Measurements from ENCODE around the gene MACROD2. TPM values are rescaled to one million over a fixed set of nuclear protein-coding genes. Genes with fewer than 3 reads are reported as not detected.

The MACROD2 gene
- total RNA-seq, 1 experiment from 2014 or later, result 3.1 TPM

DNA sequence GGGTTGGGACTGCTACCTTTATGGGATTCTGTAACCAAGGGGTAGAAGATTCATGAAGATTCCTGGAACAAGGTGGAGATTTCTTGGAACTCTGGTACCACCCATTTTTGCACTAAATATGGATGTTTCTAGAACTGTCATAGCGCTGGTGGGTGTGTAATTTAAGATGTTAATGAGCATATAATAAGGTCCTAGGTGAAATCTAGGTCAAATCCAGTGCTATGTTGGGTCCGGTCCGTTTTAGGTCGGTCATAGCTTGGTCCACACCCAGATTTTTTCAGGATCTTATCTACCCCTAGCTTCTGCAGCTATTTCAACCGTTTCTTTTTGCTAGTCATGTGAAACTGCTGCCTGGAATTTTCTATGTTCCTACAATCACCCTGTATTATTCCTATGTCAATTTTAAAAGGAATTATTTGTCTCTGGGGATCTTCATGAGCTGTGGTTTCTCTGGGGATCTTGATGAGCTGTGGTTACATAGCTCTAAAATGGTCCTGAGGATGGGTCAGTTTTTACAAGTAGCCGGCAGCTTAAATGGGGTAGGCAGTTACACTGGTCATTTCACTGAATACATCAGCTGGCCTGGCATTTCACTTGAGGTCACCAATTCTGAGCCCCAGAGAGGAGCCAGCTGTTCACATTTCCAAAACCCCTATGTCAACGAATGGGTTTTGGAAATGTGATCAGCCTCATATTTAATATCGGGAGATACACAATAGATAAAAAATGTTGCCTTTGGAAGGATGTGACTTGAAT lies 994.4 kb downstream of the MACROD2 start:
- no peaks in the 10 kb centered on the region for H3K27me3 Mint-ChIP-seq (ENCODE audit: insufficient read depth, unreplicated experiment)
- H3K36me3 Mint-ChIP-seq (ENCODE audit: insufficient read depth, unreplicated experiment), result peaks cover 6% of the 10 kb centered on the region
- CTCF ChIA-PET, result interaction anchor here (0.6 to 1.0 kb wide), 3 partner anchors 10 to 128 kb away, joined by 3 to 5 read pairs (median 3); no protein-coding TSS in a partner anchor
- no peak for DNase-seq (ENCODE audit: unreplicated experiment)
- peaks cover 33% of the 10 kb centered on the region for H3K4me1 Mint-ChIP-seq (ENCODE audit: insufficient read depth, unreplicated experiment)
- no peaks in the 10 kb centered on the region for H3K9me3 Mint-ChIP-seq (ENCODE audit: unreplicated experiment)
- POLR2A ChIA-PET, result interaction anchor here (0.6 to 3.8 kb wide), 4 partner anchors 56 to 110 kb away, joined by 3 to 26 read pairs (median 3); no protein-coding TSS in a partner anchor
- no peak overlapping the region for H3K4me3 Mint-ChIP-seq (ENCODE audit: unreplicated experiment)
- intact Hi-C loops (cut with micrococcal nuclease), result loop anchor here (10.0 kb wide), 1 partner anchor 115 kb away; no protein-coding TSS in a partner anchor
- no TSS peak for BruUV-seq (replicated peaks)
- no peak for TF ChIP-seq CTCF (IDR thresholded peaks at IDR 0.05; ENCODE audit: unreplicated experiment)
- peak overlapping the region; percentile 41 for H3K27ac Mint-ChIP-seq (ENCODE audit: low read depth, unreplicated experiment)

DNA sequence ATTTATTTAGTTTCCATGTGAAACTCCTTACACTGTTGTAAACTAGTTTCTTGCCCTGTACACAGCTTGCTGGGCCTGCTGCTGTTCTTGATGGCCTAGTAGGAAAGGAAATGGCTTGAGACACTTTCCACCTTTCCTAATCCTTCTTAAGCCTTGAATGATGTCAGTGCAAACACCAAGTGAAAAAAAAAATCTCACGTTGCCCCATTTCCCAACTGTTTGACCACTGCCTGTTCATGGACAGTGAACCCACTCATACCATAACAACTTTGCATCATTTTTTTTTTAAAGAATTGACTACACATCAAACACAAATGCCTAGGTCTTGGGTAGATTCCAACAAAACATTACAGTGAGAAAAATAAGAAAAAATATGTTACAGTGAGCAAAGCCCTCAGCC lies 995.7 kb downstream of the MACROD2 start:
- CTCF ChIA-PET, result interaction anchor here (0.7 kb wide), 2 partner anchors 21 to 25 kb away, joined by 3 to 4 read pairs; no protein-coding TSS in a partner anchor
- TF ChIP-seq CTCF (IDR thresholded peaks at IDR 0.05; ENCODE audit: unreplicated experiment), result no peak
- H3K36me3 Mint-ChIP-seq (ENCODE audit: insufficient read depth, unreplicated experiment), result peaks cover 6% of the 10 kb centered on the region
- H3K4me1 Mint-ChIP-seq (ENCODE audit: insufficient read depth, unreplicated experiment), result peaks cover 32% of the 10 kb centered on the region
- no peaks in the 10 kb centered on the region for H3K27me3 Mint-ChIP-seq (ENCODE audit: insufficient read depth, unreplicated experiment)
- POLR2A ChIA-PET, result interaction anchor here (0.5 to 3.8 kb wide), 9 partner anchors 11 to 1480 kb away, joined by 3 to 32 read pairs (median 3); no protein-coding TSS in a partner anchor
- no TSS peak for BruUV-seq (replicated peaks)
- DNase-seq (ENCODE audit: unreplicated experiment), result peak; percentile 80
- H3K4me3 Mint-ChIP-seq (ENCODE audit: unreplicated experiment), result no peak overlapping the region
- intact Hi-C loops (cut with micrococcal nuclease), result loop anchor here (10.0 kb wide), 1 partner anchor 116 kb away; no protein-coding TSS in a partner anchor
- no peaks in the 10 kb centered on the region for H3K9me3 Mint-ChIP-seq (ENCODE audit: unreplicated experiment)
- peak overlapping the region; percentile 89 for H3K27ac Mint-ChIP-seq (ENCODE audit: low read depth, unreplicated experiment)

DNA sequence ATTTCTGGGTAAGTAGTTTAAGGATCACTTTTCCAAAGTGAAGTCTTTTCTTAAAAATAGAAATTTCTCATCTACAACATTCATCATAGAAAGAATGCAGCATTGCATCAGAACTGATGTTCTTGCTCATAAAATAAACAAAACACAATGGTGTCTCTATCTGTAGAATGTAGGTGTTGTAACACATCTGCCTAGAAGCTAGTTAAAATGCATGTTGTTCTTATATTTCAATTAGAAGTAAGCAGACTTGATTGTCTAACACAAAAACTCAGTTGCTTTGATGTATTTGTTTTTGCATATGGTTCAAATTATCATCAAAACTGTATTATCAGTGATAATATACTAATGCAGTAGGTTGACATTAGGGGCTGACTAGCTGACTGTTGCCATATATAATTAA lies 996.8 kb downstream of the MACROD2 start:
- CTCF ChIA-PET, result interaction anchor here (0.6 to 1.8 kb wide), 4 partner anchors 15 to 52 kb away, joined by 3 to 5 read pairs (median 4); no protein-coding TSS in a partner anchor
- Mint-ChIP-seq H3K36me3 (ENCODE audit: insufficient read depth, unreplicated experiment) (no peaks in the 10 kb centered on the region), H3K4me3 (ENCODE audit: unreplicated experiment) (peak overlapping the region; percentile 33), H3K4me1 (ENCODE audit: insufficient read depth, unreplicated experiment) (peaks cover 25% of the 10 kb centered on the region), H3K27ac (ENCODE audit: low read depth, unreplicated experiment) (peak overlapping the region; percentile 89), H3K27me3 (ENCODE audit: insufficient read depth, unreplicated experiment) (no peaks in the 10 kb centered on the region), H3K9me3 (ENCODE audit: unreplicated experiment) (no peaks in the 10 kb centered on the region)
- intact Hi-C loops (cut with micrococcal nuclease), result loop anchor here (2.0 to 10.0 kb wide), 2 partner anchors 29 to 117 kb away; no protein-coding TSS in a partner anchor
- POLR2A ChIA-PET, result interaction anchor here (0.5 to 3.8 kb wide), 16 partner anchors 12 to 1207 kb away, joined by 3 to 32 read pairs (median 4); partner anchors contain the start of genes ESF1, FLRT3 and NDUFAF5
- no peak for TF ChIP-seq CTCF (IDR thresholded peaks at IDR 0.05; ENCODE audit: unreplicated experiment)
- BruUV-seq (replicated peaks), result no TSS peak
- peak; percentile 72 for DNase-seq (ENCODE audit: unreplicated experiment)

GRCh38 chr20:14992961-14993360 lies 997.6 kb downstream of the MACROD2 start:
- CTCF ChIA-PET, result interaction anchor here (0.6 to 1.8 kb wide), 5 partner anchors 16 to 974 kb away, joined by 3 to 5 read pairs (median 3); no protein-coding TSS in a partner anchor
- no peaks in the 10 kb centered on the region for H3K36me3 Mint-ChIP-seq (ENCODE audit: insufficient read depth, unreplicated experiment)
- DNase-seq (ENCODE audit: unreplicated experiment), result peak; percentile 55
- H3K27ac Mint-ChIP-seq (ENCODE audit: low read depth, unreplicated experiment), result peak overlapping the region; percentile 85
- intact Hi-C loops (cut with micrococcal nuclease), result loop anchor here (2.0 to 10.0 kb wide), 2 partner anchors 30 to 118 kb away; no protein-coding TSS in a partner anchor
- POLR2A ChIA-PET, result interaction anchor here (1.1 to 3.8 kb wide), 9 partner anchors 11 to 659 kb away, joined by 3 to 32 read pairs (median 6); no protein-coding TSS in a partner anchor
- no peaks in the 10 kb centered on the region for H3K27me3 Mint-ChIP-seq (ENCODE audit: insufficient read depth, unreplicated experiment)
- H3K9me3 Mint-ChIP-seq (ENCODE audit: unreplicated experiment), result no peaks in the 10 kb centered on the region
- H3K4me3 Mint-ChIP-seq (ENCODE audit: unreplicated experiment), result peak overlapping the region; percentile 5
- TF ChIP-seq CTCF (IDR thresholded peaks at IDR 0.05; ENCODE audit: unreplicated experiment), result no peak
- BruUV-seq (replicated peaks), result no TSS peak
- peaks cover 31% of the 10 kb centered on the region for H3K4me1 Mint-ChIP-seq (ENCODE audit: insufficient read depth, unreplicated experiment)

All from MCF 10A (cell line).